Measurements from ENCODE around the gene C6orf132. TPM values are rescaled to one million over a fixed set of nuclear protein-coding genes. Genes with fewer than 3 reads are reported as not detected.

Gene C6orf132
- polyA plus RNA-seq, 3 donors from 2014 or later: 0.06 to 0.10 TPM; not detected in 1

GRCh38 chr6:42113936-42114636 is 28.3 kb downstream of the C6orf132 start:
- Mint-ChIP-seq H3K36me3 (no peaks in the 10 kb centered on the region), H3K9me3 (no peaks in the 10 kb centered on the region), H3K4me1 (no peaks in the 10 kb centered on the region), H3K4me3 (no peak overlapping the region), H3K27me3 (ENCODE audit: low read depth in 3 of 3) (peaks cover 1 to 9% (median 8%) of the 10 kb centered on the region in 3 donors), H3K27ac (no peak overlapping the region)
- no peak for DNase-seq

GRCh38 chr6:42112351-42112750 is 30.1 kb downstream of the C6orf132 start:
- Mint-ChIP-seq H3K27ac (no peak overlapping the region), H3K36me3 (no peaks in the 10 kb centered on the region), H3K27me3 (ENCODE audit: low read depth in 3 of 3) (peaks cover 1 to 9% (median 8%) of the 10 kb centered on the region in 3 donors), H3K4me1 (no peaks in the 10 kb centered on the region), H3K9me3 (no peaks in the 10 kb centered on the region), H3K4me3 (no peak overlapping the region)
- no peak for DNase-seq

GRCh38 chr6:42110683-42111082 is 31.7 kb downstream of the C6orf132 start:
- H3K4me3 Mint-ChIP-seq: no peak overlapping the region
- H3K4me1 Mint-ChIP-seq: peaks cover 0 to 2% of the 10 kb centered on the region in 2 donors
- peaks cover 1 to 9% (median 4%) of the 10 kb centered on the region in 3 donors for H3K27me3 Mint-ChIP-seq (ENCODE audit: low read depth in 3 of 3)
- no peaks in the 10 kb centered on the region for H3K9me3 Mint-ChIP-seq
- H3K36me3 Mint-ChIP-seq: no peaks in the 10 kb centered on the region
- H3K27ac Mint-ChIP-seq: no peak overlapping the region
- no peak for DNase-seq

GRCh38 chr6:42108071-42108470 is 34.3 kb downstream of the C6orf132 start:
- Mint-ChIP-seq H3K4me3 (no peak overlapping the region), H3K27ac (no peak overlapping the region), H3K27me3 (ENCODE audit: low read depth in 3 of 3) (peaks cover 3 to 5% (median 4%) of the 10 kb centered on the region in 3 donors), H3K4me1 (peaks cover 10 to 16% of the 10 kb centered on the region in 2 donors), H3K36me3 (no peaks in the 10 kb centered on the region), H3K9me3 (no peaks in the 10 kb centered on the region)
- DNase-seq: no peak

GRCh38 chr6:42106112-42107023 is 36.1 kb downstream of the C6orf132 start:
- H3K27me3 Mint-ChIP-seq (ENCODE audit: low read depth in 3 of 3): peaks cover 2 to 5% (median 2%) of the 10 kb centered on the region in 3 donors
- H3K27ac Mint-ChIP-seq: no peak overlapping the region
- no peaks in the 10 kb centered on the region for H3K36me3 Mint-ChIP-seq
- DNase-seq: no peak
- no peaks in the 10 kb centered on the region for H3K9me3 Mint-ChIP-seq
- peaks cover 10 to 16% of the 10 kb centered on the region in 2 donors for H3K4me1 Mint-ChIP-seq
- peak overlapping the region in 3 of 5 donors; percentile 21 to 74 (median 60) for H3K4me3 Mint-ChIP-seq

GRCh38 chr6:42105709-42106108 is 36.7 kb downstream of the C6orf132 start:
- Mint-ChIP-seq H3K4me1 (peaks cover 10 to 16% of the 10 kb centered on the region in 2 donors), H3K27ac (peak overlapping the region in 1 of 6 donors; percentile 62), H3K36me3 (no peaks in the 10 kb centered on the region), H3K9me3 (no peaks in the 10 kb centered on the region), H3K4me3 (peak overlapping the region in 3 of 5 donors; percentile 21 to 74 (median 60)), H3K27me3 (ENCODE audit: low read depth in 3 of 3) (peaks cover 2 to 5% (median 2%) of the 10 kb centered on the region in 3 donors)
- DNase-seq: no peak

GRCh38 chr6:42105156-42105648 is 37.2 kb downstream of the C6orf132 start:
- peak overlapping the region; percentile 38 to 74 (median 60) for H3K4me3 Mint-ChIP-seq
- H3K4me1 Mint-ChIP-seq: peaks cover 10 to 16% of the 10 kb centered on the region in 2 donors
- peak; percentile 17 to 29 (median 19) for DNase-seq
- H3K36me3 Mint-ChIP-seq: no peaks in the 10 kb centered on the region
- no peaks in the 10 kb centered on the region for H3K9me3 Mint-ChIP-seq
- peaks cover 2 to 5% (median 2%) of the 10 kb centered on the region in 3 donors for H3K27me3 Mint-ChIP-seq (ENCODE audit: low read depth in 3 of 3)
- H3K27ac Mint-ChIP-seq: no peak overlapping the region

GRCh38 chr6:42104804-42105125 is 37.7 kb downstream of the C6orf132 start:
- H3K9me3 Mint-ChIP-seq: no peaks in the 10 kb centered on the region
- H3K4me3 Mint-ChIP-seq: peak overlapping the region; percentile 38 to 74 (median 60)
- peaks cover 10 to 16% of the 10 kb centered on the region in 2 donors for H3K4me1 Mint-ChIP-seq
- DNase-seq: no peak
- H3K27me3 Mint-ChIP-seq (ENCODE audit: low read depth in 3 of 3): peaks cover 2 to 5% (median 2%) of the 10 kb centered on the region in 3 donors
- H3K27ac Mint-ChIP-seq: peak overlapping the region in 1 of 6 donors; percentile 22
- H3K36me3 Mint-ChIP-seq: no peaks in the 10 kb centered on the region

GRCh38 chr6:42104095-42104803 is 38.2 kb downstream of the C6orf132 start:
- Mint-ChIP-seq H3K27me3 (ENCODE audit: low read depth in 3 of 3) (peaks cover 0 to 5% (median under 1%) of the 10 kb centered on the region in 3 donors), H3K4me1 (peaks cover 10 to 16% of the 10 kb centered on the region in 2 donors), H3K4me3 (peak overlapping the region; percentile 59 to 74 (median 73)), H3K27ac (peak overlapping the region in 4 of 6 donors; percentile 28 to 71 (median 52)), H3K9me3 (no peaks in the 10 kb centered on the region), H3K36me3 (no peaks in the 10 kb centered on the region)
- peak; percentile 72 to 79 (median 77) for DNase-seq

GRCh38 chr6:42103753-42104094 is 38.7 kb downstream of the C6orf132 start:
- no peaks in the 10 kb centered on the region for H3K36me3 Mint-ChIP-seq

GRCh38 chr6:42103216-42103615 is 39.2 kb downstream of the C6orf132 start:
- Mint-ChIP-seq H3K4me1 (peaks cover 10 to 16% of the 10 kb centered on the region in 2 donors), H3K4me3 (peak overlapping the region; percentile 59 to 74 (median 73)), H3K27ac (no peak overlapping the region), H3K9me3 (no peaks in the 10 kb centered on the region), H3K27me3 (ENCODE audit: low read depth in 3 of 3) (peaks cover 0 to 5% (median 0%) of the 10 kb centered on the region in 3 donors), H3K36me3 (no peaks in the 10 kb centered on the region)
- no peak for DNase-seq

More at GRCh38 chr6:42103753-42104094, 38.7 kb downstream of the C6orf132 start:
- H3K27me3 Mint-ChIP-seq (ENCODE audit: low read depth in 3 of 3): peaks cover 0 to 5% (median 0%) of the 10 kb centered on the region in 3 donors
- peak overlapping the region in 4 of 6 donors; percentile 34 to 86 (median 52) for H3K27ac Mint-ChIP-seq
- H3K4me3 Mint-ChIP-seq: peak overlapping the region; percentile 59 to 74 (median 73)
- DNase-seq: no peak
- no peaks in the 10 kb centered on the region for H3K9me3 Mint-ChIP-seq
- peaks cover 10 to 16% of the 10 kb centered on the region in 2 donors for H3K4me1 Mint-ChIP-seq

- peaks cover 0 to 5% (median 0%) of the 10 kb centered on the region in 3 donors for H3K27me3 Mint-ChIP-seq (ENCODE audit: low read depth in 3 of 3)
- H3K36me3 Mint-ChIP-seq: no peaks in the 10 kb centered on the region
- no peak for DNase-seq
- H3K27ac Mint-ChIP-seq: peak overlapping the region in 1 of 6 donors; percentile 10
- H3K4me1 Mint-ChIP-seq: peaks cover 10 to 16% of the 10 kb centered on the region in 2 donors
- no peaks in the 10 kb centered on the region for H3K9me3 Mint-ChIP-seq
- H3K4me3 Mint-ChIP-seq: no peak overlapping the region
These were observed 41.2 kb downstream of the C6orf132 start for GRCh38 chr6:42101186-42101657.
